GM19035 (cell line): Measurements from ENCODE around the gene R3HDM2.

Source experiments
- ATAC-seq: cut with Tn5 transposase; IDR thresholded peaks from one replicate; pipeline ENCODE4 v1.9.1; 2021; ENCODE audit not compliant: unreplicated experiment

Gene R3HDM2

DNA sequence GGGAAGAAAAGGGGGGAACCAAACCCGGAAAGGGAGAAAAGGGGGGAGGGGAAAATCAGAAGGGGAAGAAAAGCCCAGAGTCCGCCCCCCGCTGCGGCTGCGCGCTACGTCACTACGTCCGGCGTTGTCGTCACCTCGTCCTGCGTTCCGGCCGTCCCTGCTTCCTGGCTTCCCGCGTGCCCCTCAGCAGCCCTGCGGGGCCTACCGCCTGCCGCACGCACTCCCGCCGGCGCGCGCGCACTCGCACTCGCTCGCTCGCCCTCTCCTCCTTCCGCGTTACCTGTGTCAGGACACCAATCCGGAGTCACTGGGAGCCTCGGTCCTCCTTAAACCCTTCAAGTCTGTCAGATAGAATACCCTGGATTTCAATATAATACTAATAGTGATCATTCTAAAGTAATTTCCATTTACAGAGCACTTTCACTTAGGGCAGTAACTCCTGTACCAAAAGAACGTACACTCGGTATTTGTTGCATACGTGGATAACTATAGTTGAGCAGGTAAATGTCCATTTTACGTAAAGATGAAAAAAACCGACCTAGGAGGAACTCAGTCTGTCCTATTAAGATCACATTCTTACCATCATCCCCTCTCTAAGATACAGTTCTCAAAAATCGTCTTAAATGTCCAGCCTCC lies at the start of gene R3HDM2:
TSS of gene R3HDM2 (minus strand) at position 113 of the 636 bp plus-strand sequence. CDS start 120,615 bp downstream, outside the sequence.
- ATAC-seq, result peak; percentile 98

DNA sequence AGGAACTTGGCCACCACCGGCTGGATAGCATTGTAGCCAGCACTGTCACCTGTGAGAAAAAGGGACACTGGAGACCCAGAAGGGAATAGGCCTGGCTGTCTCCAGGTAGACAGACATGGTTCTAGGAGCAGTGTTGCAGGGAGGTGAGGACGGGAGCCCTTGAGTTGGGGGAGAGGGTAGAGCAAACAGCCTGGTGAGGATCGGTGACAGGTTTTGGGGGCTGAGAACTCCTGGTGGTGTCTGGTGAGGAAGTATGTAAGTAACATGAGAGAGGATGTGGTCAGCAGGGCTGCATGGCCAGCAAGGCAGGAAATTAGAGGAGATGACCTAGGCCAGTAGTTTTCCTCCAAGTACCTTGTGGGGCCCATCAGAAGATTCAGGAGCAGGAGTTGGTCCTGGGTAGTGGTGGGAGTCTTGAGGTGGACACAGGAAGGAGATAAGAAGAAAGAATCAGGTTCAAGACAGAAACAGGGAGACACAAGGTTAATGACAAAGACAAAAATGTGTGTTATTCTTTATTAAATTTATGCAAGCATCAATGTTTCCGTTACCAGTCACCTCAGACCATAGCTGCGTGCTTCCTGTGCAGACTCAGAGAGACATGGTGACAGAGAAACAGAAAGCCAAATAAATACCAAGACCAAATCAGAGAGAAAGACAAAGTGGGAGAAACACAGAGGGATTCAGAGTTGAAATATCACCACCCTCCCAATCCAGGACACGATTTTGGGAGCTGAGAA lies 48.7 kb upstream of the R3HDM2 start, which contains the start of gene ARHGAP9:
TSS of gene ARHGAP9 (minus strand) at position 491 of the 740 bp plus-strand sequence. CDS start at position 31, 460 bp downstream.
- peak; percentile 36 for ATAC-seq

DNA sequence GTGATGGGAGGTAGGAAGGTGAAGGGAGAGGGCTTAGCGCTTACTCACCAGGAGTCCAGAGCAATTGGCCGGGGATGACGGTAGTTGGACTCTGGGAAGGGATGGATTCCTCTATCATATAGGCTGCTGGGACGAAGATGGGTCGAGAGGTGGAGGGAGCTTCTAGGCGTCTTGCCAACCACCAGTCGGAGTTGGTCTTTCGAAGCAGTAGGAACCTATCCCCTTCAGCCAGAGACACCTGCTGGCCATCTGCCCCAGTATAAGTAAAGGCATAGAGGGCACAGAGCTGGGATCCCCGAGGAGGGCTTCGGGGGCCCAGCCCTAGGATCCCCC lies 48.2 kb upstream of the R3HDM2 start:
- ATAC-seq, result no peak

DNA sequence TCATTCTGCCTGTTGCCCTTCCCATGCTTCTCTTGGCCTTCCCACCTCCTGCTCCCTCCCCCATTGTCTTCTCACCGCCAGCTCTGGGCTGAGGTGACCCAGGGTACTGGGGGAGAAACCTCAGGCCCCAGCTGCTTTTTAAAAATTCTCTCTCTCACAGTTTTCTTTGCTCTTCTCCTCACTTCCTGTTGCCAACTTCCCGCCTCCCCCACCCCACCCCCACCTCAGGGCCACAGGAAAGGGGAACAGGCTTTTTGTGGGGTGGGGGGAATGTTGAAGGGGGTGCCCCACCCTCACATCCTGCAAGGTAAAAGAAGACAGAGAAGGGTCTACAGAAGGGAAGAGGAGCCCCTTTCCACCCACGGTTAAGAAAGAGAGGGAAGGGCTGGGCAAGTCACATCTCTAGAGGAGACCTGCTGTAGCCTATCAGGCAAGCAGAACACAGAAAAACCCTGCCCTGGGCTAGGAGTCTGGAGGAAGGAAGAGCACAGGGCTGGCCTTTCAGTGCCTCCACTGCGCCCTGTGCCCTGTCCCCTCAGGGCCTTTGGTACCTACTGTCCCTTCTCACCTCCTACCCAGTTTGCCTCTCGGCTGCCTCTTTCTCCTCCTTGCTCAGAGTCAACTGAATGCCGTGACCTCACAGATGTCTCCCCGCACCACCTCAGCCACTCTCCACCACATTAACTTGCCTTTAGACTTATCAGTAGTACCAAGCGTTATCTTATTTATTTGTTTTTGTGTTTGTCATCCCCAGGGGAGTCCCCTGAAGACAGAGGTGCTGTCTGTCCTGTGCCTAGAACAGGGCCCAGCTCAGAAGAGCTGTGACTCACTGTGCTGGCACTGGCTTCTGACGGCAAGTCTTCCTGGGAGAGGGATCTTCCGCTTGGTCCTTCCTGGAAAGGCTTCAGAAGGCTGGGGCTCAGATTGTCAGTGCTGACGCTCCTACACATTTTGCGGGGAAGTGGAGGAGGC lies 47.2 kb upstream of the R3HDM2 start:
- peak; percentile 35 for ATAC-seq

DNA sequence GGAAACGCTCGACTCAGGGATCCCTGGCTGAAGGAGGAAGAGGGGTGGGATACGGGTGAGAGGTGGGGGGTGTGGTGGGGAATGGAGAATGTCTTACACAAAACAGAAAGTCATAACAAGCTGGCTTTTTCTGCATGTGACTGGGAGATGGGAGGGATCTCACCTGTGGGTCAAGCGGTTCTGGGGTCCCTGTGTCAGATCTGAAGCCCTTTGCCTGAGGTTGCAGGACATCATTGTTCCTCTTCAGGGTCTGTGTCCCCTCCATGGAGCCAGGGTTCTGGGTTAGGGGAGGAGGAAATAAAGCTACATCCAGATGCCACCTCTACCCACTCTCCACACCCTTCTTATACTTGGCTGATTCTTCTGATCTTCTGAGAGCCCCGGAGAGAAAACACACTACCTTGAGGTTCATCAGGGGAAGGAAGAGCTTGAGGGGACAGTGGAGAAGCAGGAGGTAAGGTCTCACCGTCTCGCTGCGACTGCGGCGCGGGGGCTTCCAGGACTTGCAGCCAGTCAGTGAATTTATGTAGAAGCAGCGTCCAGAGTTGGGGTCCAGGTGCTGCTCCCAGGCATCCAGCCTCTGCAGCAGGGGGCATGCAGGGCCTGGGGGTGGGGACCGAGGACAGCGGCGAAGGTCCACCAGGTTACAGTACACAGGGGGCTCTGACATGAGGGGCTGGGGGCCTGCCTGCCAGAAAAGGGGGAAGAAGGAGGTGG lies 46.3 kb upstream of the R3HDM2 start:
- ATAC-seq, result no peak

DNA sequence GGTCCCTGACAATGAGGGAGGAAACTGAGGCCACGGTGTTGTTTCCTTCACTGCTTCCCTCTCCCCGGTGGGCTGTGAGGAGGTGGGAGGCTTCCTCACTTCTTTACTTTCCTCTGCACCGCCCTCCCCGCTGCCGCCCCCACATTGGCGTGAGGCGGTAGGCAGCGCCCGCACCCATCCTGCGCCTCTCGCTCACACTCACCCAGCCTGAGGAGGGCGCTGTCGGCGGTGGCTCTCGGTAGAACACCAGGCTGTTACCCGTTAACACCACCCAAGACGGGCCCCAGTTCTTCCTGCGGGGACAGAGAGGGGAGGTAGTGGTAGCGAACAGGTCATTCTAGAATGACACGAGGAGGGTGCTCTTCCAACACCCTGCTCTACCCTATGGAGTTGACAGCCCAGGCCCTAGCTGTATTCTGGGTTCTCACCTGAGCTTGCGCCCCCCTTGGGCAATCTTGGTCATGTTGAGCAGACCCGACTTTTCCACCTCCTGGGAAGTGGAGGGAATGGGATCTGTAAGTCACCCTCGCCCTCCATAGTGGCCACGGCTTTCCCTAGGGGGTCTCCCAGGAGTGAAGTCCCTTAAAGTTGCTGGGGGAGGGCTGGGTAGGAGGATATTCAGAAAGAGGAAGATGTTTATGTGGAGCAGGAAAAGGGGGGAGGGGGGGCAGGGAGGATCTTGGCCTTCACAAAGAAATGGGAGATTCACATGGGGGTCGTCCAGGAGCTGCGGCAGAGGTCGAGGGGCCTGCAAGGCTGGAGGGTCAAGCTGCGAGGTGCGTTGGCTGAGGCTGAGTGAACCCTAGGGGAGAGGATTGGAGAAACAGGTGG lies 45.5 kb upstream of the R3HDM2 start:
- peak; percentile 38 for ATAC-seq

DNA sequence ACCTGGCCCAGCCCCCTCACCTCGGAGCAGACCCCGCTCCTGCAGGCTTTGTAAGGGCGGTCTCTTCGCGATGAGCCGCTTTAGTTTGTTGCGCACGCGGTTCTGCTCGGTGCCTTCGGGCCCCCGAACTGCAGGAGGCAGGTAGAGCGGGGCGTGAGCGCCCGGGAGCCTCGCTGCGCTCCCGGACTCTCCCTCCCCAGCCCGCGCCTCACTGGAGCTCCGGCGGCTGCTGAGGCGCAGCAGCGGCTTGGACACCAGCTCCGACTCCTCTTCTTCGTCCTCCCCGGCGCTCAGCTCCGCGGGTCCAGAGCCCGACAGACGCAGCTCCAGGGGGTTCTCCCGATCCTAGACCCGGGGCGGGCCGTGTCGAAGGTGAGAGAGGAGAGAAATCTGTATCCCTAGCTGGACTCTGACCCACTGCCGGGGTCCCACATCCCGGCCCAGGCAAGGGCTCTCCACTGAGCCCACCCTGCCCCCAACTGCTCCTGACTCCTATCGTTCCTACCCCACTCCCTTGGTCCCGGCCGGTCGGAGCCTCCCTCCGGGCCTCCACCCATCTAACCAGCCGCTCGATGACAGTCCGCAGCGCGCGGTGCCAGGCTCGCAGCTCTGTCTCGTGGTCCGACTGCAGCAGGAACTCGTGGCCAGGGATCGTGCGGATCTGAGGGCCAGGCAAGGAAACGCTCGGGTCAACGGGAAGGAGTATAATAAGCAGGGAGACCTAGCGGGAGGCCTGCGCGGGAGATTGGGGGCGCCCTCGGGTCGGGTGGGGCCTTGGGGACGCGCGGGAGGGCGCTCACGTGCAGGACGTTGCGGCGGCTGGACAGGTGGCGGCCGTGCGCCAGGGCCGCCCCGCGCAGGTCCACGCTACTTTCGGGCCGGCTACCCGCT lies 44.7 kb upstream of the R3HDM2 start:
- ATAC-seq, result peak; percentile 2

DNA sequence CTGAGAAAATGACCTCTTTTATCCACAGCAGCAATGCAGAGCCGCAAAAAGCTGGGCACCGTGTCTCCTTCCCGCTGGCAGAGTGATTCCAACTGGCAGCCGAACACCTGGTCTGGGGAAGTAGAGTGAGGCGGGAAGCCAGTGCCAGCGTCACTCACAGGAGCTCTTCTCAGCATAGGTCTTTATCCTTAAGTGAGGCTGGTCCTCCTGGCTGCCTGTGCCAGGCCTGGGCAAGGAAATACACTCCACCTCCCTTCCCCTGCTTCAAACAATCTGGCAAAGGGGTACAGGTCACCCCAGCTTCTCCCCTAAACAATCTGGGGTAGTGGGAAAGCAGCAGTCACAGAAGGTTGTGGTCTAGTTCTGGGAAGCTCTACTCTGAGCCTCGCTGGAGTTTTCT lies 44.0 kb upstream of the R3HDM2 start:
- no peak for ATAC-seq

DNA sequence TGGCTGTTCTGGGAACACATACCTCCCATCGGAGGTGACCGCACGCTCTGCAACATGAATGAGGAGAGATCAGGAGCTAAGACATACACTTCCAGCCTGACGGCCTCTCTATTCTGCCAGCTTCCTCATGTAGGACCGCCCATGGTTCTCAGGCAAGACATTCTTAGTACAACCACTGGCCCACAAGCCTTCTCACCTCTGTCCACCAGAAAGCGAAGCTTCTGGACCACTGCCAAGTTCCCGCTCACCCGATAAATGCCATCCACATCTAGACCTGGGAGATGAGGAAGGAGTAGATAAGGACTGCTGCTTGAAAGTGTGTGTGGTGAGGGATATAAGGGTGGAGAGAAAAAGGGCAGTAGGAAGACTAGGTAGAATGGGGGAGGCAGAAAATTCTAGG lies 43.6 kb upstream of the R3HDM2 start:
- no peak for ATAC-seq

DNA sequence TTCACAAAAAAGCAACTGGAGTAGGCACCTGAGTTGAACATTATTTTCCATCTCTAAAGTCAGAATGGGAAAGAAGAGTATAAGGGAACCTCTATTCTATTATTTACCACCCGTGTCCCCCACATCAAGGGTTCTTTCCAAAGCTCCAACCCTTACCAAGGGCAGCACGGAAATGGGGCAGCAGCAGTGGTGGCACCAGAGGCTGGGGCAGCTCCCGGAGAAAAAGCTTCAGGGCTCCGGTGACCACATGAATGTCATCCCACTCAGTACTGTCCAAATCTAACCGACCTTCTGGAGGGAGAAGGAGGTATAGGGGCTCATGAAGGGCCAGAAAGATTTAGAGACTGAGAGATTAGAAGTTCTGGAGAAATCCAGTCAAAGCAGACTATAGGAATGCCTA lies 43.0 kb upstream of the R3HDM2 start:
- no peak for ATAC-seq

DNA sequence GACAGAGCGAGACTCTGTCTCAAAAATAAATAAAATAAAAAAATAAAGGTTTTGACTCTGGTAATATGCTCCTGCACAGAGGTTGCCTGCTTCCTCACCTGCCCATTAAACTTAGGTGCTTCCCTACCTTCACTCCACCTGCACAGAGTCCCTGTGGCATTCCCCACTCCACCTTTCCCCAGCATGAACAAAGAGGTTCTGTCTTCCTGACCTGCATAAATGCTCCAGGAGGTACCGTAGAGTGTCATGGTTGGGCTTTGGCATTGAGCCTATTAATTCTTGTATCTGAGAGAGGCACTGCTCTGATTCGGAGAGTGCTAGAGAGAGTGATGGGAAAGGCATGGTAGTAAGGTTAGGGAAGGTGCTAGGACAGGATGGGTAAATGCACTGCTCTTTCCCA lies 42.5 kb upstream of the R3HDM2 start:
- ATAC-seq, result no peak

DNA sequence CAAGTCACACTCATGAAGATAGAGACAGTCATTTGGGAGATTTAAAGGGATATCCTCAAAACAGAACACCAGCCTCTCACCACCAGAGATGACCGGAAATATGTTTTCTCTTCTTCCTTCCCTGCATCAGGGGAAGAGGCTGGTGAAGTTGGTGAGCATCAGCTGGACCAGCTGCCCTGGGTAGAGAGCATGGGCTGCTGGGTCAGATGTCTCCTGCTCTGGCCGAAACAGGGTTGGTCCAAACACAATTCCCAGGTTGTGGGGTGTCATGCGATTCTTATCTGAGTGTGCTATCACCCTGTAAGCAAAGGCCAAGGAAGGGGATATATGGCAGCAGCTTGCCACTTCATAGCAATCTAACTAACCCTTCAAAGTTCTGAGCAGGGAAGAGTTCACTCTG lies 41.5 kb upstream of the R3HDM2 start:
- no peak for ATAC-seq

DNA sequence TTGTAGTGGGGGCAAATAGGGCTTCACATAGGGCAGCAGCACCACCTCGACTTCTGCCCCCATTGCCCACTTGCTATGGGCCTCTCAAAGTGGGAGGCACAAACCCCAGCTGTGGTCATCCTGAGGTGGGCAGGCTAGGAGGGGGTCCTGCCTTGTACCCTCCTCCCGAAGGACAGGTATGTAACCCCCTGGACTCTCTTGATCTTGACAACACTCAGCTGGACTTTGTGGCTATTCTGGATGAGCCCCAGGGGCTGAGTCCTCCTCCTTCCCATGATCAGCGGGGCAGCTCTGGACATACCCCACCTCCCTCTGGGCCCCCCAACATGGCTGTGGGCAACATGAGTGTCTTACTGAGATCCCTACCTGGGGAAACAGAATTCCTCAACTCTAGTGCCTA lies 40.8 kb upstream of the R3HDM2 start:
- ATAC-seq, result no peak

DNA sequence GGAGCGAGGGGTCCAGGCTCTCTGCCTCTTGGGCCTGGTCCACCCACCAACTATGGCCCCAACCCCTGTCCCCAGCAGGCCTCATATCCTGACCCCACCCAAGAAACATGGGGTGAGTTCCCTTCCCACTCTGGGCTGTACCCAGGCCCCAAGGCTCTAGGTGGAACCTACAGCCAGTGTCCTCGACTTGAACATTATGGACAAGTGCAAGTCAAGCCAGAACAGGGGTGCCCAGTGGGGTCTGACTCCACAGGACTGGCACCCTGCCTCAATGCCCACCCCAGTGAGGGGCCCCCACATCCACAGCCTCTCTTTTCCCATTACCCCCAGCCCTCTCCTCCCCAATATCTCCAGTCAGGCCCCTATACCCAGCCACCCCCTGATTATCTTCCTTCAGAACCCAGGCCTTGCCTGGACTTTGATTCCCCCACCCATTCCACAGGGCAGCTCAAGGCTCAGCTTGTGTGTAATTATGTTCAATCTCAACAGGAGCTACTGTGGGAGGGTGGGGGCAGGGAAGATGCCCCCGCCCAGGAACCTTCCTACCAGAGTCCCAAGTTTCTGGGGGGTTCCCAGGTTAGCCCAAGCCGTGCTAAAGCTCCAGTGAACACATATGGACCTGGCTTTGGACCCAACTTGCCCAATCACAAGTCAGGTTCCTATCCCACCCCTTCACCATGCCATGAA lies 40.3 kb upstream of the R3HDM2 start:
- ATAC-seq, result no peak

DNA sequence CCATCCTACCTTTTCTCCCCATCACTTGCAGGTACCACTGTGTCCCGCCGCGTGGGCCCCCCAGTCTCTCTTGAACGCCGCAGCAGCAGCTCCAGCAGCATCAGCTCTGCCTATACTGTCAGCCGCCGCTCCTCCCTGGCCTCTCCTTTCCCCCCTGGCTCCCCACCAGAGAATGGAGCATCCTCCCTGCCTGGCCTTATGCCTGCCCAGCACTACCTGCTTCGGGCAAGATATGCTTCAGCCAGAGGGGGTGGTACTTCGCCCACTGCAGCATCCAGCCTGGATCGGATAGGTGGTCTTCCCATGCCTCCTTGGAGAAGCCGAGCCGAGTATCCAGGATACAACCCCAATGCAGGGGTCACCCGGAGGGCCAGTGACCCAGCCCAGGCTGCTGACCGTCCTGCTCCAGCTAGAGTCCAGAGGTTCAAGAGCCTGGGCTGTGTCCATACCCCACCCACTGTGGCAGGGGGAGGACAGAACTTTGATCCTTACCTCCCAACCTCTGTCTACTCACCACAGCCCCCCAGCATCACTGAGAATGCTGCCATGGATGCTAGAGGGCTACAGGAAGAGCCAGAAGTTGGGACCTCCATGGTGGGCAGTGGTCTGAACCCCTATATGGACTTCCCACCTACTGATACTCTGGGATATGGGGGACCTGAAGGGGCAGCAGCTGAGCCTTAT lies 39.6 kb upstream of the R3HDM2 start:
- no peak for ATAC-seq

DNA sequence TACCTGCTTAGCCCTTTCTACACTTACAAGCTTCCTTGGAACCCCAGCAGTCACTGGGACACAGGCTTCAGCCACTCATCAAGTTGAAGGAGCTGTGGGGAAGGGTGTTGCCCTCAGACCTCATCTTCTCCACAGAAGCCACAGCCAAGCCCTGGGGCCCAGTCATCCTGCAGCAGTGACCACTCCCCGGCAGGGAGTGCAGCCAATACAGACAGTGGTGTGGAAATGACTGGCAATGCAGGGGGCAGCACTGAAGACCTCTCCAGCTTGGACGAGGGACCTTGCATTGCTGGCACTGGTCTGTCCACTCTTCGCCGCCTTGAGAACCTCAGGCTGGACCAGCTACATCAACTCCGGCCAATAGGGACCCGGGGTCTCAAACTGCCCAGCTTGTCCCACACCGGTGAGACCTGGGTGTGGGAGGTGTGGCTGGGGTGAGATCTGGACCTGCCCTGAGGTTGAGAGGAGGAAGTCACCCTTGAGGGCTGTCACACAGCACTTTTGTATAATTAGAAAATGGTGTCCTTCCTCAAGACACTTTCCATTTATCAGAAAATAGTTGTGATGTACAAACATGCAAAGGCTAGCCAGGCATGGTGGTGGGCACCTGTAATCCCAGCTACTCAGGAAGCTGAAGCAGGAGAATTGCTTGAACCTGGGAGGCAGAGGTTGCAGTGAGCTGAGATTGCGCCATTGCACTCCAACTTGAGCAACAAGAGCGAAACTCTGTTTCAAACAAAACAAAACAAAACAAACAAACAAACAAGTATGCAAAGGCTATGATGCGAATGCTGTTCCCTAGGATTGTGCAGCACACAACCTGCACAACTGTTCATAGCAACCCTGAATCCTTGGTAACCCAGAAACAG lies 38.7 kb upstream of the R3HDM2 start:
- no peak for ATAC-seq

DNA sequence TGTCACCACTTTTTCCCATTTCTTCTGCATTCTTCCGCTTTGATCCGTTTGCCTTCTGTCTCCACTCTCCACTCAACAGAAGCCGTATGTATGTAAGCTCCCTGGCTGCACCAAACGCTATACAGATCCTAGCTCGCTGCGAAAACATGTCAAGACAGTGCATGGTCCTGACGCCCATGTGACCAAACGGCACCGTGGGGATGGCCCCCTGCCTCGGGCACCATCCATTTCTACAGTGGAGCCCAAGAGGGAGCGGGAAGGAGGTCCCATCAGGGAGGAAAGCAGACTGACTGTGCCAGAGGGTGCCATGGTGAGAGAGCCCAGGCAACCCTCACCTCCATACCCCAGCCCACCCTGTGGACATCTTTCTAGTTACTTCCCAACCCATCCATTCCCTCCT lies 37.1 kb upstream of the R3HDM2 start:
- no peak for ATAC-seq
